ENCODE measurements around the gene CFDP1. TPM values are rescaled to one million over a fixed set of nuclear protein-coding genes. Genes with fewer than 3 reads are reported as not detected.
A peak's percentile ranks its signal among the peaks of the same experiment; 100 is the strongest.

CFDP1 gene
- polyA plus RNA-seq, 2 of the 4 experiments (the other 2 are of a cell fraction), result 70.2 to 72.8 TPM

DNA sequence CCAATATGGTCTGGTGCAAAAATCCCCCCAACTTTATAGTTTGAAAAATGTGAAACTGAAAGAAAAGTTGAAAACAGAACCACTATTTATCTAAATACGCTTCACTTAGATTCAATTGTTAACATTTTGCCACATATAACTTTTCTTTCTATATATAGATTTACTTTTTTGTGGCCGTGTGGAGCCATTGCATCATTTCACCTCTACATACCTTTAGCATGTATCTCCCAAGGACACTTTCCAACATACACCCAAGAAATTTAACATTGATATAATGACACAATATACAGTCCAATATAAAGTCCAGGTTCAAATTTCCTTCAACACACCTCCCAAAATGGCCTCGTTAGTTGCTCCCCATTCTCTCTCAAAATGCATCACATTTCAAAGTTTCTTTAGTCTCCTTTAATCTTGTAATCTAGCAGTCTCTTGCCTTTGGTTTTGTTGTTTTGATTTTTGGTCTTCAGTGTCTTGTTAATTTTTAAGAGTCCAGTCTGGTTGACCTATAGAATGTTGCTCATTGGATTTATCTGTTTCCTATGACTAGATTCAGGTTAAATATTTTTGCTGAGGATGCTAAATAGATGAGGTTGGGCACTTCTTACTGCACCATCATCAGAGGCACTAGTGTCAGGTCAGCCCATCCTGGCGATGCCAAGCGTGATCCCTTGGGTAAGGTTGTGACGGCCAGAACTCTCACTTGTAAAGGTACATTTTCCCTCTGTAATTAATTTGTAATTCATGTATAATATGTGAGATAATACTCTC lies 117.6 kb downstream of the CFDP1 start:
- Histone ChIP-seq H3K4me2 (no peak overlapping the region), H3K4me3 (no peak overlapping the region), H3K27ac (no peak overlapping the region), H3K9me3 (no peaks in the 10 kb centered on the region), H3K4me1 (peaks cover 4% of the 10 kb centered on the region; the same call in 2 of the 3 replicates)
- ATAC-seq (no peak), DNase-seq (ENCODE audit: low read depth in 1 of 2, low spot score in 1 of 2) (no peak), FAIRE-seq (no peak)
- TF ChIP-seq MAFK (IDR thresholded peaks at IDR 0.05; ENCODE audit: partially characterized antibody), result peak; percentile 77
- no peak for TF ChIP-seq CBX2 (IDR thresholded peaks at IDR 0.05; ENCODE audit: borderline replicate concordance, low read depth)
- 94% methylated on average over 6 of the region's 6 CpGs for WGBS (ENCODE audit: missing lambda C conversion rate)
- POLR2A ChIA-PET, result no interaction called here
- CTCF ChIA-PET, result no interaction called here

DNA sequence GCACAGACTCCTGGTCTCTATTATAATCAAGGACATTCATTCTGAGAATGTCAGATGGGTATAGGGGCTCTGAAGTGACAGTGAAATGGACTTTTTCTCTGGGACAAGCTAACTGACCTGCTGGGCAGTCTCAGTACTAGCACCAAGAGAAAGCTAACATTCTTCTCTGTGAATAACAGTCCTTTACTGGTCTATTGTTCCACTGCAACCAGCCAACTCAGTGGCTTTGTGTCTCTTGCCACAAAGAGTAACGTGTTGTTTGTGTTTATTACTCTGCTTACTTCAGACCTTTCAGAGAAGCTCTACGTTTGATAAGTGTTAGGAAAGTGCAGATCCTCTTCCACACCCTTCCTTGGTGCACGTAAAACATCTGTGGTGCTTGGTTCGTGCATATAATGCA lies 120.4 kb downstream of the CFDP1 start:
- peak in 1 of 2 experiments; percentile 43; a peak in 2 of 6 replicates for ATAC-seq
- CTCF ChIA-PET, result interaction anchor here (1.2 to 2.0 kb wide), 3 partner anchors 20 to 79 kb away, joined by 3 to 6 read pairs (median 4); no protein-coding TSS in a partner anchor
- 83% methylated on average over 4 of the region's 4 CpGs for whole genome bisulfite sequencing (ENCODE audit: missing lambda C conversion rate)
- H3K4me2 ChIP-seq, result no peak overlapping the region
- no peaks in the 10 kb centered on the region for H3K9me3 ChIP-seq
- H3K27ac ChIP-seq, result no peak overlapping the region
- TF ChIP-seq, protein P1, sequence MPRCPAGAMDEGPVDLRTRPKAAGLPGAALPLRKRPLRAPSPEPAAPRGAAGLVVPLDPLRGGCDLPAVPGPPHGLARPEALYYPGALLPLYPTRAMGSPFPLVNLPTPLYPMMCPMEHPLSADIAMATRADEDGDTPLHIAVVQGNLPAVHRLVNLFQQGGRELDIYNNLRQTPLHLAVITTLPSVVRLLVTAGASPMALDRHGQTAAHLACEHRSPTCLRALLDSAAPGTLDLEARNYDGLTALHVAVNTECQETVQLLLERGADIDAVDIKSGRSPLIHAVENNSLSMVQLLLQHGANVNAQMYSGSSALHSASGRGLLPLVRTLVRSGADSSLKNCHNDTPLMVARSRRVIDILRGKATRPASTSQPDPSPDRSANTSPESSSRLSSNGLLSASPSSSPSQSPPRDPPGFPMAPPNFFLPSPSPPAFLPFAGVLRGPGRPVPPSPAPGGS (IDR thresholded peaks at IDR 0.05), result no peak
- TF ChIP-seq EHF (CRISPR knock-in tag; IDR thresholded peaks at IDR 0.05), result no peak
- TF ChIP-seq HOXA7 (CRISPR knock-in tag; IDR thresholded peaks at IDR 0.05), result no peak
- no peak for TF ChIP-seq MAZ (IDR thresholded peaks at IDR 0.05; ENCODE audit: borderline replicate concordance, low read depth, low read length)
- TF ChIP-seq HDAC2 (IDR thresholded peaks at IDR 0.05), result no peak
- no peak for TF ChIP-seq GATA3 (IDR thresholded peaks at IDR 0.05; ENCODE audit: borderline replicate concordance)
- TF ChIP-seq, protein P2, sequence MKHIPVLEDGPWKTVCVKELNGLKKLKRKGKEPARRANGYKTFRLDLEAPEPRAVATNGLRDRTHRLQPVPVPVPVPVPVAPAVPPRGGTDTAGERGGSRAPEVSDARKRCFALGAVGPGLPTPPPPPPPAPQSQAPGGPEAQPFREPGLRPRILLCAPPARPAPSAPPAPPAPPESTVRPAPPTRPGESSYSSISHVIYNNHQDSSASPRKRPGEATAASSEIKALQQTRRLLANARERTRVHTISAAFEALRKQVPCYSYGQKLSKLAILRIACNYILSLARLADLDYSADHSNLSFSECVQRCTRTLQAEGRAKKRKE (CRISPR knock-in tag; IDR thresholded peaks at IDR 0.05; ENCODE audit: low read depth), result no peak
- TF ChIP-seq RCOR1 (IDR thresholded peaks at IDR 0.05; ENCODE audit: low read depth, low read length), result no peak
- no peak for TF ChIP-seq EHMT2 (IDR thresholded peaks at IDR 0.05; ENCODE audit: low read depth)
- TF ChIP-seq ESRRA (IDR thresholded peaks at IDR 0.05; ENCODE audit: borderline replicate concordance, low read length), result no peak
- no peak for TF ChIP-seq SMC3 (IDR thresholded peaks at IDR 0.05)
- TF ChIP-seq KDM5A (IDR thresholded peaks at IDR 0.05), result no peak
- TF ChIP-seq MYC (IDR thresholded peaks at IDR 0.05; ENCODE audit: borderline replicate concordance, low read length), result no peak
- TF ChIP-seq JUN (IDR thresholded peaks at IDR 0.05), result no peak
- TF ChIP-seq ZSCAN20 (CRISPR knock-in tag; IDR thresholded peaks at IDR 0.05), result no peak
- TF ChIP-seq, protein P3, sequence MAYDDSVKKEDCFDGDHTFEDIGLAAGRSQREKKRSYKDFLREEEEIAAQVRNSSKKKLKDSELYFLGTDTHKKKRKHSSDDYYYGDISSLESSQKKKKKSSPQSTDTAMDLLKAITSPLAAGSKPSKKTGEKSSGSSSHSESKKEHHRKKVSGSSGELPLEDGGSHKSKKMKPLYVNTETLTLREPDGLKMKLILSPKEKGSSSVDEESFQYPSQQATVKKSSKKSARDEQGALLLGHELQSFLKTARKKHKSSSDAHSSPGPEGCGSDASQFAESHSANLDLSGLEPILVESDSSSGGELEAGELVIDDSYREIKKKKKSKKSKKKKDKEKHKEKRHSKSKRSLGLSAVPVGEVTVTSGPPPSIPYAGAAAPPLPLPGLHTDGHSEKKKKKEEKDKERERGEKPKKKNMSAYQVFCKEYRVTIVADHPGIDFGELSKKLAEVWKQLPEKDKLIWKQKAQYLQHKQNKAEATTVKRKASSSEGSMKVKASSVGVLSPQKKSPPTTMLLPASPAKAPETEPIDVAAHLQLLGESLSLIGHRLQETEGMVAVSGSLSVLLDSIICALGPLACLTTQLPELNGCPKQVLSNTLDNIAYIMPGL (CRISPR knock-in tag; IDR thresholded peaks at IDR 0.05; ENCODE audit: borderline replicate concordance), result no peak
- TF ChIP-seq, protein P4, sequence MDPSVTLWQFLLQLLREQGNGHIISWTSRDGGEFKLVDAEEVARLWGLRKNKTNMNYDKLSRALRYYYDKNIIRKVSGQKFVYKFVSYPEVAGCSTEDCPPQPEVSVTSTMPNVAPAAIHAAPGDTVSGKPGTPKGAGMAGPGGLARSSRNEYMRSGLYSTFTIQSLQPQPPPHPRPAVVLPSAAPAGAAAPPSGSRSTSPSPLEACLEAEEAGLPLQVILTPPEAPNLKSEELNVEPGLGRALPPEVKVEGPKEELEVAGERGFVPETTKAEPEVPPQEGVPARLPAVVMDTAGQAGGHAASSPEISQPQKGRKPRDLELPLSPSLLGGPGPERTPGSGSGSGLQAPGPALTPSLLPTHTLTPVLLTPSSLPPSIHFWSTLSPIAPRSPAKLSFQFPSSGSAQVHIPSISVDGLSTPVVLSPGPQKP (IDR thresholded peaks at IDR 0.05; ENCODE audit: low read depth, low read length), result no peak
- no peak overlapping the region for H3K4me3 ChIP-seq
- POLR2A ChIA-PET, result interaction anchor here (0.5 kb wide), 1 partner anchor 283 kb away, joined by 6 read pairs; no protein-coding TSS in a partner anchor
- FAIRE-seq, result no peak
- H3K4me1 ChIP-seq, result peaks cover 19% of the 10 kb centered on the region; the same call in 2 of the 3 replicates
- no peak for DNase-seq (ENCODE audit: low read depth in 1 of 2, low spot score in 1 of 2)
